Keratinocyte (primary cell): Measurements from ENCODE around the gene MOB3B. TPM values are rescaled to one million over a fixed set of nuclear protein-coding genes. Genes with fewer than 3 reads are reported as not detected.

Experiments
- DNase-seq: peaks from one replicate; pipeline ENCODE4 v3.0.0-alpha.2; 2011; ENCODE audit warnings: low read depth, missing footprints, low spot score
- FAIRE-seq: peaks from 2 replicates; lab custom pipeline; 2011; peaks lifted over from hg19 to GRCh38; lab: Jason Lieb, UNC
- H2AFZ ChIP-seq: 2 replicates; pipeline ENCODE4 v1.6.0; 2012; ENCODE audit warnings: low read length, control low read depth, inconsistent platforms; ENCODE audit not compliant: control insufficient read depth
- H3K27ac ChIP-seq: 2 replicates; pipeline ENCODE4 v1.5.1; 2011; ENCODE audit warnings: low read length; ENCODE audit not compliant: control insufficient read depth, insufficient read depth
- H3K27me3 ChIP-seq: 3 replicates; pipeline ENCODE4 v1.6.0; 2011; ENCODE audit warnings: low read length; ENCODE audit not compliant: control insufficient read depth, insufficient read depth; ENCODE audit errors: extremely low read depth
- H3K36me3 ChIP-seq, 2 experiments: 2 replicates in 1 of 2; 3 replicates in 1 of 2; pipeline ENCODE4 v1.5.1; 2011; ENCODE audit warnings: low read length in 2 of 2, mild to moderate bottlenecking in 1 of 2; ENCODE audit not compliant: control insufficient read depth in 2 of 2, insufficient read depth in 2 of 2; ENCODE audit errors: extremely low read depth in 1 of 2
- H3K4me1 ChIP-seq: 3 replicates; pipeline ENCODE4 v1.5.1; 2011; ENCODE audit warnings: low read length; ENCODE audit not compliant: control insufficient read depth, insufficient read depth; ENCODE audit errors: extremely low read depth
- H3K4me2 ChIP-seq: 3 replicates; pipeline ENCODE4 v1.6.0; 2011; ENCODE audit warnings: low read depth, low read length; ENCODE audit not compliant: control insufficient read depth, insufficient read depth; ENCODE audit errors: extremely low read depth
- H3K4me3 ChIP-seq, 3 experiments: fragments of 200-600 bp in 1 of 3; sonication (generic) in 1 of 3; 2 replicates in 2 of 3; 3 replicates in 1 of 3; pipeline ENCODE4 v1.5.1; 2011 to 2016; ENCODE audit warnings: low read length in 3 of 3, mild to moderate bottlenecking in 3 of 3, control low read depth in 2 of 3, inconsistent platforms in 1 of 3, low read depth in 1 of 3, mixed read lengths in 1 of 3, mixed run types in 1 of 3, moderate library complexity in 1 of 3; ENCODE audit not compliant: control insufficient read depth in 2 of 3, insufficient read depth in 2 of 3; ENCODE audit errors: extremely low read depth in 1 of 3
- H3K79me2 ChIP-seq: 2 replicates; pipeline ENCODE4 v1.6.0; 2012; ENCODE audit warnings: low read length; ENCODE audit not compliant: control insufficient read depth, insufficient read depth
- H3K9ac ChIP-seq: 3 replicates; pipeline ENCODE4 v1.6.0; 2011; ENCODE audit warnings: low read length; ENCODE audit not compliant: control insufficient read depth, insufficient read depth; ENCODE audit errors: extremely low read depth
- H3K9me1 ChIP-seq: 3 replicates; pipeline ENCODE4 v1.6.0; 2011; ENCODE audit warnings: low read length; ENCODE audit not compliant: control insufficient read depth, insufficient read depth; ENCODE audit errors: extremely low read depth
- H3K9me3 ChIP-seq: 2 replicates; pipeline ENCODE4 v1.5.1; 2012; ENCODE audit warnings: low read depth, low read length; ENCODE audit not compliant: control insufficient read depth
- H4K20me1 ChIP-seq: 3 replicates; pipeline ENCODE4 v1.6.0; 2011; ENCODE audit warnings: low read length; ENCODE audit not compliant: control insufficient read depth, insufficient read depth; ENCODE audit errors: extremely low read depth
- EZH2 ChIP-seq: IDR thresholded peaks from one replicate; pipeline ENCODE4 v1.6.1; 2012; ENCODE audit warnings: inconsistent platforms, mild to moderate bottlenecking, low read length, moderate library complexity
- dilution Hi-C: fragments of 300-500 bp; cut with MboI; formaldehyde crosslinking; loops from one replicate; pipeline ENCODE4 v1.7.0; 2020; ENCODE audit warnings: low sequenced_read_pairs; ENCODE audit not compliant: extremely low pct_ligation_motif_present
- polyA plus RNA-seq, 5 experiments: library from polyadenylated mRNA; depleted of rRNA in 3 of 5; stranded (reverse) in 3 of 5; stranded (forward) in 1 of 5; unstranded in 1 of 5; fragments of >200 nt; gene quantifications; 1 replicate in 1 of 5; 2 replicates in 3 of 5; 3 replicates in 1 of 5; pipeline versions ENCODE4 v1.2.1 to v1.2.3, GENCODE V29; 2011 to 2012; ENCODE audit warnings: missing spikeins in 2 of 5, low read depth in 1 of 5, low replicate concordance in 1 of 5
- TF ChIP-seq, protein P1 (sequence below), 3 experiments: IDR thresholded peaks in 1 of 3; conservative IDR thresholded peaks in 1 of 3; optimal IDR thresholded peaks in 1 of 3; 2 replicates in 2 of 3; 3 replicates in 1 of 3; pipeline versions ENCODE3 to v1.5.1; 2011; ENCODE audit warnings: low read length in 3 of 3, mild to moderate bottlenecking in 3 of 3, moderate library complexity in 2 of 3, control low read depth in 1 of 3, inconsistent platforms in 1 of 3; ENCODE audit not compliant: insufficient read depth in 2 of 3; ENCODE audit errors: extremely low read depth in 1 of 3

Gene MOB3B
- polyA plus RNA-seq, 1 donor (not counting 4 experiments of a cell fraction or from before 2014, with no cell fraction given), result 35.3 TPM

DNA sequence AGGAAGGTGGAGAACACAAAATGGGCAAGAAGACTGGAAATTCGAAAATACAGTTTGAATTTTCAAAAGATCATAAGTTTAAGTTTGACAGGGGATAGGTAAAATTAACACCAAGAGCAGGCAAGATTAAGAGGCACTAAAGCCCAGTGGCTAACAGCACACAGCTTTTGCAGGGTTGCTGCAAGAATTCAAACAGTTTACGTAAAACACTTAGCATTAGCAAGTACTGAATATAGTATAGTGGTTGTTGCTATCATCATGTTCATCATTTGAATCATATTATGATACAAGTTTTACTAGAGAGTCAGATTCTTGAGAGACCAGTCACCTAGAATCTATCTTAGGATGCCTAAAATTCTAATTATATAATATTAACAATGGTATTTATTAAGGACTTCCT is 66.8 kb downstream of the MOB3B start:
- dilution Hi-C loops, result no loop called here
- no peak overlapping the region for H3K4me3 ChIP-seq
- H3K4me1 ChIP-seq, result peaks cover 35% of the 10 kb centered on the region
- H4K20me1 ChIP-seq, result no peaks in the 10 kb centered on the region
- H3K9me3 ChIP-seq, result no peaks in the 10 kb centered on the region
- FAIRE-seq, result peak; percentile 53
- H3K27ac ChIP-seq, result no peak overlapping the region
- no peak overlapping the region for H3K9ac ChIP-seq
- H3K4me2 ChIP-seq, result no peak overlapping the region
- TF ChIP-seq, protein P1, sequence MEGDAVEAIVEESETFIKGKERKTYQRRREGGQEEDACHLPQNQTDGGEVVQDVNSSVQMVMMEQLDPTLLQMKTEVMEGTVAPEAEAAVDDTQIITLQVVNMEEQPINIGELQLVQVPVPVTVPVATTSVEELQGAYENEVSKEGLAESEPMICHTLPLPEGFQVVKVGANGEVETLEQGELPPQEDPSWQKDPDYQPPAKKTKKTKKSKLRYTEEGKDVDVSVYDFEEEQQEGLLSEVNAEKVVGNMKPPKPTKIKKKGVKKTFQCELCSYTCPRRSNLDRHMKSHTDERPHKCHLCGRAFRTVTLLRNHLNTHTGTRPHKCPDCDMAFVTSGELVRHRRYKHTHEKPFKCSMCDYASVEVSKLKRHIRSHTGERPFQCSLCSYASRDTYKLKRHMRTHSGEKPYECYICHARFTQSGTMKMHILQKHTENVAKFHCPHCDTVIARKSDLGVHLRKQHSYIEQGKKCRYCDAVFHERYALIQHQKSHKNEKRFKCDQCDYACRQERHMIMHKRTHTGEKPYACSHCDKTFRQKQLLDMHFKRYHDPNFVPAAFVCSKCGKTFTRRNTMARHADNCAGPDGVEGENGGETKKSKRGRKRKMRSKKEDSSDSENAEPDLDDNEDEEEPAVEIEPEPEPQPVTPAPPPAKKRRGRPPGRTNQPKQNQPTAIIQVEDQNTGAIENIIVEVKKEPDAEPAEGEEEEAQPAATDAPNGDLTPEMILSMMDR (optimal IDR thresholded peaks at IDR 0.05 in 1 of 3, IDR thresholded peaks at IDR 0.05 in 1 of 3, conservative IDR thresholded peaks at IDR 0.05 in 1 of 3; ENCODE audit: extremely low read depth in 1 of 3, insufficient read depth in 2 of 3, low read length in 3 of 3), result no peak
- no peak for TF ChIP-seq EZH2
- no peak overlapping the region for H2AFZ ChIP-seq
- no peak for DNase-seq
- no peaks in the 10 kb centered on the region for H3K27me3 ChIP-seq
- H3K79me2 ChIP-seq, result peaks cover 11% of the 10 kb centered on the region
- no peaks in the 10 kb centered on the region for H3K9me1 ChIP-seq
- H3K36me3 ChIP-seq, result no peaks in the 10 kb centered on the region

DNA sequence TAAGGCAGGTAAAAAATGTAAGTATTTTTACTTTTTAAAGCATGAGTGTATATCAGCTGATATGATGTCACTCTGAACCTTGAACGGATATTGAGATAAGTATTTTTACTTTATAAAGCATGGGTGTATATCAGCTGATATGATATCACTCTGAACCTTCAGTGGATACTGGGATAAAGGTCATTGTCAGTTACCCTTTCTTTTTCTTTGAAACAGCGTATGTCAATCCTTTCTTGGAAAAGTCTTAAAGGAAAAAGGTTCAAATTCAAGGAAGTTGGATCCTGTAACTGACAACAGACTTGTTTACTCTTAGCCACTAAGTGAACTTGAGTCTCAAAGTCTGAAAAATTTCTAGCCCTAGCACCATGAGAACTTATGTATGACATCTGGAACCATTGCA is 67.2 kb downstream of the MOB3B start:
- dilution Hi-C loops, result no loop called here
- FAIRE-seq (peak; percentile 20), DNase-seq (no peak)
- Histone ChIP-seq H3K9ac (no peak overlapping the region), H3K36me3 (no peaks in the 10 kb centered on the region), H3K4me1 (peaks cover 35% of the 10 kb centered on the region), H3K4me2 (no peak overlapping the region), H2AFZ (no peak overlapping the region), H3K4me3 (no peak overlapping the region), H4K20me1 (no peaks in the 10 kb centered on the region), H3K27me3 (no peaks in the 10 kb centered on the region), H3K9me1 (no peaks in the 10 kb centered on the region), H3K9me3 (no peaks in the 10 kb centered on the region), H3K27ac (no peak overlapping the region), H3K79me2 (peaks cover 12% of the 10 kb centered on the region)
- no peak for TF ChIP-seq EZH2
- TF ChIP-seq, protein P1 (optimal IDR thresholded peaks at IDR 0.05 in 1 of 3, IDR thresholded peaks at IDR 0.05 in 1 of 3, conservative IDR thresholded peaks at IDR 0.05 in 1 of 3; ENCODE audit: extremely low read depth in 1 of 3, insufficient read depth in 2 of 3, low read length in 3 of 3), result no peak
